ENCODE measurements around the gene LEP. TPM values are rescaled to one million over a fixed set of nuclear protein-coding genes. Genes with fewer than 3 reads are reported as not detected.

The LEP gene
- total RNA-seq, 5 donors from 2014 or later (not counting 1 experiment from before 2014, with no cell fraction given) = not detected

DNA sequence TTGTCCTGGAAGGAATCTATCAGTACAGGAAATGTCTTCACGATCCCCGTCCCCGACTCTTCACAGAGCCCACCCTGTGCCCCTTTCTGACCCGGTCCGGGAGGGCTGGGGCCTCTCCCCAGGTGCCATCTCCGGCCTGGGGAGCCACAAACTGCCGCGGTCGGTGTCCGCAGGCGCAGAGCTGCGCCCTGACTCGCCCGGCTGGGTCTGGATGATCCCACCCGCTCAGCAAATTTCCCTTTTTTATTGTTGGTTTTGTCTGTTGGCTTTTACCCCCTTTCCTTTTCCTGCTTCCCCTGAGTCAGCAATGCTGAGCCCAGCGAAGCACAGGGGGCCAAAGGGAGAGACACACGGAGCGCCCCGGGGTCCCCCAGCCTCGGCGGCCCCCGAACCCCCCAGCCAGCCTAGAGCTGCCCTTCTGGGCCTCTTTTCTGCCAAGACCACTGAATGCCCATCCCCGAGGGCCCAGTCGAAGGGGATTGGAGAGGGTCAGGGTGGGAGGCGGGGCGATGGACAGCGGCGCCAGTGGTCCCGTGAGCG is 30.9 kb downstream of the LEP start:
- Histone ChIP-seq H3K36me3 (ENCODE audit: control insufficient read depth in 2 of 2, extremely low read depth in 1 of 2, insufficient read depth in 1 of 2, low read length in 1 of 2) (no peaks in the 10 kb centered on the region), H3K27ac (ENCODE audit: low read length) (no peak overlapping the region), H3K4me3 (ENCODE audit: control insufficient read depth in 1 of 2, extremely low read depth in 1 of 2, low read length in 1 of 2) (no peak overlapping the region), H3K4me1 (ENCODE audit: control insufficient read depth in 1 of 2, extremely low read depth in 1 of 2, insufficient read depth in 2 of 2, low read length in 2 of 2) (peaks cover 0 to 4% of the 10 kb centered on the region in 2 experiments), H3K9me3 (no peaks in the 10 kb centered on the region), H3K27me3 (replicated peaks in 1 of 2; ENCODE audit: control insufficient read depth in 2 of 2, extremely low read depth in 1 of 2, insufficient read depth in 2 of 2, low read length in 1 of 2) (peaks cover 0 to 40% of the 10 kb centered on the region in 2 experiments)
- ChIA-PET POLR2A (no interaction called here), CTCF (no interaction called here)
- ATAC-seq (replicated peaks in 1 of 4) (no peak), DNase-seq (no peak)
- H3K27me3 Mint-ChIP-seq = peaks cover 31 to 54% of the 10 kb centered on the region in 2 donors
- no peaks in the 10 kb centered on the region for H3K36me3 Mint-ChIP-seq
- no peak overlapping the region for H3K4me3 Mint-ChIP-seq
- no peaks in the 10 kb centered on the region for H3K9me3 Mint-ChIP-seq
- 56% methylated on average over 20 of the region's 30 CpGs for WGBS (ENCODE audit: insufficient coverage)
- H3K27ac Mint-ChIP-seq = no peak overlapping the region
- H3K4me1 Mint-ChIP-seq = peaks cover 0 to 3% (median 0%) of the 10 kb centered on the region in 3 donors

DNA sequence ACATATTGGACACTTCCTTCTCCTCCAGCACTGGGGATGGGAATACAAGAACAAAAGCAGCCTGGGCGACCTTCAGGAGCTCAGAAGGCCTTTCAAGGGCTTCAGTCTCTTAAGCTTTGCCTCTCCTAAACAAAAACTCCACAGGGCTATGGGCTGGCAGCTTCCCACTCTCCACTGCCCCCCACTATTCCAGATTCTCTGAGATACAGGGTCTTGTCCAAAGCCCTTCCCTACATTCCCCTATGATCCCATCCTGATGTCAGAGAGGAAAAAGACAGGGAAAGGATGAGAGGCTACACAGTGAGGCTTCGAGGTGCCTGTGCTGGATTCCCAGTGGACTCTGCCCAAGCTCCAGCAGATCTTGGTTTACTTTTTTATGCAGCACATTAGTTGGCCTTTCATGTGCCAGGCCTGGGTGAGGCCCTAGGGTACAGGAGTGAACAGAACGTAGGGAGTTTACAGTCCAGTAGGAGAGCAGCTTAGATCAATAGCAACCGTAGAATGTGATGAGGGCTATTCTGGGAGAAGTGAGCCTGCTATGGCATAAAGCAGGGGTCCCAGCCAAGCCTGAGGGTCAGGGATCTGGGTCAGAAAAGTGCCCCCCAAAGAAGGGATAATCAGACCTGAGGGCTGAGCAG is 33.3 kb downstream of the LEP start:
- Histone ChIP-seq H3K36me3 (ENCODE audit: control insufficient read depth in 2 of 2, extremely low read depth in 1 of 2, insufficient read depth in 1 of 2, low read length in 1 of 2) (no peaks in the 10 kb centered on the region), H3K9me3 (no peaks in the 10 kb centered on the region), H3K27ac (ENCODE audit: low read length) (no peak overlapping the region), H3K27me3 (replicated peaks in 1 of 2; ENCODE audit: control insufficient read depth in 2 of 2, extremely low read depth in 1 of 2, insufficient read depth in 2 of 2, low read length in 1 of 2) (peaks cover 0 to 26% of the 10 kb centered on the region in 2 experiments), H3K4me3 (ENCODE audit: control insufficient read depth in 1 of 2, extremely low read depth in 1 of 2, low read length in 1 of 2) (no peak overlapping the region), H3K4me1 (ENCODE audit: control insufficient read depth in 1 of 2, extremely low read depth in 1 of 2, insufficient read depth in 2 of 2, low read length in 2 of 2) (peaks cover 0 to 4% of the 10 kb centered on the region in 2 experiments)
- DNase-seq (no peak), ATAC-seq (replicated peaks in 1 of 4) (no peak)
- H3K9me3 Mint-ChIP-seq = peaks cover 0 to 9% (median 8%) of the 10 kb centered on the region in 3 donors
- no peak overlapping the region for H3K4me3 Mint-ChIP-seq
- H3K27ac Mint-ChIP-seq = no peak overlapping the region
- CTCF ChIA-PET = no interaction called here
- POLR2A ChIA-PET = no interaction called here
- H3K36me3 Mint-ChIP-seq = no peaks in the 10 kb centered on the region
- WGBS (ENCODE audit: insufficient coverage) = 74% methylated on average over 4 of the region's 4 CpGs
- peaks cover 0 to 3% (median 0%) of the 10 kb centered on the region in 3 donors for H3K4me1 Mint-ChIP-seq
- peaks cover 14 to 30% of the 10 kb centered on the region in 2 donors for H3K27me3 Mint-ChIP-seq

DNA sequence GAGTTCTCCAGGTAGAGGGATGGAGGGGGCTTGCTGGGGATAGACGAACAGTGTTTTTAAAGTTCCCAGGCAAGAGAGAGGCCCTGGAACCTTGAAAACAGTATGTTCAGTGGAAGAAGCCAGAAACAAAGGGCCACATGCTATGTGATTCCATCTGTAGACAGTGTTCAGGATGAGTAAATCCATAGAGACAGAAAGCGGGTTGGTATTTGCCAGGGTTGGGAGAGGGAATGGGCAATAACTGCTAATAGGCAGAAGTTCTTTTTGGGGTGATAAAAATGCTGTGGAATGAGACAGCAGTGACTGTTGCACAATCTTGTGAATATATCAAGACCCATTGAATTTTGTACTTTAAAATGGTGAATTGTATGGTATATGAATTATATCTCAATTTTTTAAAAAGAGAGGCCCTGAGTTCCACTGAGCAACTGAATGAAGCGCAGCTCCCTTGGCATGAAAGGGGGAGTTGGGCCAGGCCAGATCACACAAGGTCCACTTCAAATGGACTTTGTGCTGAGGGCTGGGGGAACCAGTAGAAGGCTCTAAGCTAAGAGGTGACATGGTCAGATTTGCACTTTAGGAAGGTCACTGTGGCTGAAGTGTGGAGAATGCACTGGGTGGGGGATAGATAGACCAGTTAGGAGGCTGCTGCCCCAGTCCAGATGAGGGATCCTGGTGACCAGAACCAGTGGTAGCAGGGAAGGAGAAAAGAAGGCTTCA is 34.0 kb downstream of the LEP start:
- Mint-ChIP-seq H3K36me3 (no peaks in the 10 kb centered on the region), H3K4me1 (peaks cover 0 to 3% (median 0%) of the 10 kb centered on the region in 3 donors), H3K27ac (no peak overlapping the region), H3K4me3 (no peak overlapping the region), H3K27me3 (peaks cover 8 to 26% of the 10 kb centered on the region in 2 donors), H3K9me3 (peaks cover 5 to 15% (median 13%) of the 10 kb centered on the region in 3 donors)
- Histone ChIP-seq H3K4me3 (ENCODE audit: control insufficient read depth in 1 of 2, extremely low read depth in 1 of 2, low read length in 1 of 2) (no peak overlapping the region), H3K27me3 (replicated peaks in 1 of 2; ENCODE audit: control insufficient read depth in 2 of 2, extremely low read depth in 1 of 2, insufficient read depth in 2 of 2, low read length in 1 of 2) (peaks cover 0 to 24% of the 10 kb centered on the region in 2 experiments), H3K36me3 (ENCODE audit: control insufficient read depth in 2 of 2, extremely low read depth in 1 of 2, insufficient read depth in 1 of 2, low read length in 1 of 2) (no peaks in the 10 kb centered on the region), H3K9me3 (no peaks in the 10 kb centered on the region), H3K4me1 (ENCODE audit: control insufficient read depth in 1 of 2, extremely low read depth in 1 of 2, insufficient read depth in 2 of 2, low read length in 2 of 2) (peaks cover 0 to 4% of the 10 kb centered on the region in 2 experiments), H3K27ac (ENCODE audit: low read length) (no peak overlapping the region)
- CTCF ChIA-PET = no interaction called here
- no peak for DNase-seq
- POLR2A ChIA-PET = no interaction called here
- no peak for ATAC-seq (replicated peaks in 1 of 4)
- WGBS (ENCODE audit: insufficient coverage) = 56% methylated on average over 3 of the region's 3 CpGs

DNA sequence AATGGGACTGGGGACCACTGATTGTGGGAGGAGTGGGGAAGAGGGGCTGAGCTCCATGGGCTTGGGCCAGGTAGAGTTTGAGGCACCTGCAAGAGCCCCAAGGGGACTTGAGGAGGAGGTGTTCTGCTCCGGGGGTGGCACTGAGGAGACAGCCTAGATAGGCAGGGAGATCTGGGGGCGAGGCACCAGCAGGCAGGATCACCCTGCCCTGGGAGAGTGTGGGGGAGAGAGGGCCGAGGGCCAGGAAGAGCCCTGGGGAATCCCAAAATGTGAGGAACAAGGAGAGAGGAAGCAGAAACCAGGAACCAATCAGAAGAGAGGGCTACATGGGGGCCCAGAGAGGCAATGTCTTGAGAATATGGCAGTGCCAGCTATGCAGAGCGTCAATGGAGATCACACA is 34.6 kb downstream of the LEP start:
- H3K27ac ChIP-seq (ENCODE audit: low read length) = no peak overlapping the region
- Mint-ChIP-seq H3K4me1 (peaks cover 0 to 3% (median 0%) of the 10 kb centered on the region in 3 donors), H3K4me3 (no peak overlapping the region), H3K27me3 (peaks cover 8 to 23% of the 10 kb centered on the region in 2 donors), H3K36me3 (no peaks in the 10 kb centered on the region), H3K9me3 (peaks cover 6 to 18% (median 16%) of the 10 kb centered on the region in 3 donors), H3K27ac (no peak overlapping the region)
- H3K36me3 ChIP-seq (ENCODE audit: control insufficient read depth in 2 of 2, extremely low read depth in 1 of 2, insufficient read depth in 1 of 2, low read length in 1 of 2) = no peaks in the 10 kb centered on the region
- peaks cover 0 to 4% of the 10 kb centered on the region in 2 experiments for H3K4me1 ChIP-seq (ENCODE audit: control insufficient read depth in 1 of 2, extremely low read depth in 1 of 2, insufficient read depth in 2 of 2, low read length in 2 of 2)
- H3K27me3 ChIP-seq (replicated peaks in 1 of 2; ENCODE audit: control insufficient read depth in 2 of 2, extremely low read depth in 1 of 2, insufficient read depth in 2 of 2, low read length in 1 of 2) = peaks cover 0 to 20% of the 10 kb centered on the region in 2 experiments
- ATAC-seq (replicated peaks in 1 of 4) = no peak
- CTCF ChIA-PET = no interaction called here
- no peak for DNase-seq
- POLR2A ChIA-PET = no interaction called here
- 80% methylated on average over 4 of the region's 4 CpGs for WGBS (ENCODE audit: insufficient coverage)
- H3K9me3 ChIP-seq = peaks cover 2% of the 10 kb centered on the region
- H3K4me3 ChIP-seq (ENCODE audit: control insufficient read depth in 1 of 2, extremely low read depth in 1 of 2, low read length in 1 of 2) = no peak overlapping the region

DNA sequence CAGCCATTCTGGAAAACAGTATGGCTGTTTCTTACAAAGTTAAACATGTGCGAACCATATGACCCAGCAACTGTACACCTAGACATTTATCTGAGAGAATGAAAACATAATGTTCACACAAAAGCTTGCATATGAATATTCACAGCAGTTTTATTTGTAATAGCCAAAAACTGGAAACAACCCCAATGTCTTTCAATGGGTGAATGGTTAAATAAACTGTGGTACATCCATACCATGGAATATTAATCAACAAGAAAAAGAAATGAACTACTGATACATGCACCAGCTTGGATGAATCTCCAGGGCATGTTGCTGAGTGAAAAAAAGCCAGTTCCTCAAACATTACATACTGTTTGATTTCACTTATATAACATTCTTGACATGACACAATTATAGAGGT is 37.3 kb downstream of the LEP start:
- H3K9me3 ChIP-seq = peaks cover 2% of the 10 kb centered on the region
- peaks cover 0 to 4% of the 10 kb centered on the region in 2 experiments for H3K27me3 ChIP-seq (replicated peaks in 1 of 2; ENCODE audit: control insufficient read depth in 2 of 2, extremely low read depth in 1 of 2, insufficient read depth in 2 of 2, low read length in 1 of 2)
- H3K27ac ChIP-seq (ENCODE audit: low read length) = no peak overlapping the region
- no peak overlapping the region for H3K4me3 ChIP-seq (ENCODE audit: control insufficient read depth in 1 of 2, extremely low read depth in 1 of 2, low read length in 1 of 2)
- H3K9me3 Mint-ChIP-seq = peaks cover 12 to 22% (median 20%) of the 10 kb centered on the region in 3 donors
- H3K27ac Mint-ChIP-seq = no peak overlapping the region
- no peaks in the 10 kb centered on the region for H3K4me1 Mint-ChIP-seq
- no peaks in the 10 kb centered on the region for H3K4me1 ChIP-seq (ENCODE audit: control insufficient read depth in 1 of 2, extremely low read depth in 1 of 2, insufficient read depth in 2 of 2, low read length in 2 of 2)
- ATAC-seq (replicated peaks in 1 of 4) (no peak), DNase-seq (no peak)
- H3K36me3 ChIP-seq (ENCODE audit: control insufficient read depth in 2 of 2, extremely low read depth in 1 of 2, insufficient read depth in 1 of 2, low read length in 1 of 2) = no peaks in the 10 kb centered on the region
- WGBS (ENCODE audit: insufficient coverage) = no CpG with 5 or more reads among the region's 1 CpG
- peaks cover 0 to 8% of the 10 kb centered on the region in 2 donors for H3K27me3 Mint-ChIP-seq
- no peak overlapping the region for H3K4me3 Mint-ChIP-seq
- peaks cover 8% of the 10 kb centered on the region for H3K36me3 Mint-ChIP-seq
- ChIA-PET CTCF (no interaction called here), POLR2A (no interaction called here)

DNA sequence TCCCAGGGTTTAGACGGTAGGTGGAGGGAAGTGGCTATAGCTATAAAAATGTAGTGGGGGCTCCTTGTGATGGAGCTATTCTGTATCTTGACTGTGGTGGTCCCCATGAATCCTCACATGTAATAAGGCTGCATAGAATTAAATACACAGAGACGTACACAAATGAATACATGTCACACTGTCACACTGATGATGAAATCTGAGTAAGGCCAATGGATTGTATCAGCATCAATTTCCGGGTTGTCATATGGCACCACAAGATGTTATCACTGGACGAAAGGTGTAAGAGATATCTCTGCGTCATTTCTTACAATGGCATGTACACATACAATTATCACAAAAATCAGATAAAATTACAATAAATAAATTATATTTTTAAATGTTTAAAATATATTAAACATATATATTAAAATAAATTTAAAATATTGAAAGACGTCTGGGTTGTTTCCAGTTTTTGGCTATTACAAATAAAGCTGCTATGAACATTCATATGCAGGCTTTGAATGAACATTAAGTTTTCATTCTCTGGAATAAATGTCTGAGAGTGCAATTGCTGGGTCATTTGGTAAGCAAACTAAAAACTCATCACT is 38.1 kb downstream of the LEP start:
- no peak for ATAC-seq (replicated peaks in 1 of 4)
- no peaks in the 10 kb centered on the region for H3K4me1 Mint-ChIP-seq
- no peak overlapping the region for H3K4me3 Mint-ChIP-seq

More for the DNA sequence above, 38.1 kb downstream of the LEP start:
- Histone ChIP-seq H3K4me3 (ENCODE audit: control insufficient read depth in 1 of 2, extremely low read depth in 1 of 2, low read length in 1 of 2) (no peak overlapping the region), H3K9me3 (peaks cover 2% of the 10 kb centered on the region), H3K36me3 (ENCODE audit: control insufficient read depth in 2 of 2, extremely low read depth in 1 of 2, insufficient read depth in 1 of 2, low read length in 1 of 2) (no peaks in the 10 kb centered on the region), H3K4me1 (ENCODE audit: control insufficient read depth in 1 of 2, extremely low read depth in 1 of 2, insufficient read depth in 2 of 2, low read length in 2 of 2) (no peaks in the 10 kb centered on the region), H3K27ac (ENCODE audit: low read length) (no peak overlapping the region), H3K27me3 (replicated peaks in 1 of 2; ENCODE audit: control insufficient read depth in 2 of 2, extremely low read depth in 1 of 2, insufficient read depth in 2 of 2, low read length in 1 of 2) (peaks cover 0 to 4% of the 10 kb centered on the region in 2 experiments)
- no CpG with 5 or more reads among the region's 6 CpGs for WGBS (ENCODE audit: insufficient coverage)
- Mint-ChIP-seq H3K9me3 (peaks cover 12 to 22% (median 20%) of the 10 kb centered on the region in 3 donors), H3K27ac (no peak overlapping the region), H3K27me3 (peaks cover 0 to 5% of the 10 kb centered on the region in 2 donors), H3K36me3 (peaks cover 12% of the 10 kb centered on the region)
- ChIA-PET CTCF (no interaction called here), POLR2A (no interaction called here)
- no peak for DNase-seq
